Fibroblast of skin of back (primary cell): ENCODE measurements around the gene ZNF425.
"Not testable (repeated sequence)": the region's sequence is repeated elsewhere in the genome, so short reads cannot be mapped to it uniquely, and the experiment has no call there.

Experiments used
- DNase-seq: peaks from one replicate; pipeline ENCODE4 v3.0.0-alpha.2; 2013

Gene ZNF425

GRCh38 chr7:149071641-149072437 lies 54.3 kb downstream of the ZNF425 start:
- DNase-seq, result peak; percentile 15

GRCh38 chr7:149071182-149071635 lies 54.9 kb downstream of the ZNF425 start:
- DNase-seq, result no peak

- no peak for DNase-seq
Measured at GRCh38 chr7:149070372-149071125, 55.6 kb downstream of the ZNF425 start.

- DNase-seq, result no peak
Measured at GRCh38 chr7:149067869-149068268, 58.3 kb downstream of the ZNF425 start.

- DNase-seq, result no peak
Measured at GRCh38 chr7:149063476-149063875, 62.6 kb downstream of the ZNF425 start.

GRCh38 chr7:149062217-149062899 lies 63.8 kb downstream of the ZNF425 start:
- DNase-seq, result not testable (repeated sequence)

- DNase-seq, result no peak
Measured at GRCh38 chr7:149060156-149060555, 66.0 kb downstream of the ZNF425 start.

- DNase-seq, result no peak
Measured at GRCh38 chr7:149053885-149054284, 72.2 kb downstream of the ZNF425 start.

- no peak for DNase-seq
Measured at GRCh38 chr7:149053384-149053783, 72.7 kb downstream of the ZNF425 start.
